GM19035 (cell line): ENCODE results near the gene EDA.

Experiments
- ATAC-seq: cut with Tn5 transposase; IDR thresholded peaks from one replicate; pipeline ENCODE4 v1.9.1; 2021; ENCODE audit not compliant: unreplicated experiment

EDA gene

GRCh38 chrX:70054391-70054790 lies 438.5 kb downstream of the EDA start:
- ATAC-seq: no peak

GRCh38 chrX:70062076-70062475 lies 446.2 kb downstream of the EDA start, which contains the start of gene OTUD6A:
Gene OTUD6A, plus strand, starts transcription at chrX:70062457. Its CDS starts 68 bp downstream, at chrX:70062525.
- ATAC-seq: no peak

GRCh38 chrX:70062961-70063550 lies 447.1 kb downstream of the EDA start:
- ATAC-seq: no peak

GRCh38 chrX:70066646-70067045 lies 450.7 kb downstream of the EDA start:
- ATAC-seq: no peak

GRCh38 chrX:70079297-70079696 lies 463.4 kb downstream of the EDA start:
- ATAC-seq: no peak

- no peak for ATAC-seq
These were observed 464.0 kb downstream of the EDA start for GRCh38 chrX:70079870-70080269.

- no peak for ATAC-seq
These were observed 466.8 kb downstream of the EDA start for GRCh38 chrX:70082723-70083122.

- no peak for ATAC-seq
These were observed 468.8 kb downstream of the EDA start for GRCh38 chrX:70084592-70085240.

- no peak for ATAC-seq
These were observed 472.1 kb downstream of the EDA start for GRCh38 chrX:70087857-70088630.

- ATAC-seq: no peak
These were observed 472.8 kb downstream of the EDA start for GRCh38 chrX:70088751-70089150.
